Psoas muscle (tissue), 8 donors: ENCODE data around the gene S100A13. TPM values are rescaled to one million over a fixed set of nuclear protein-coding genes. Genes with fewer than 3 reads are reported as not detected.
"Not testable (repeated sequence)": the region's sequence is repeated elsewhere in the genome, so short reads cannot be mapped to it uniquely, and the experiment has no call there.

Experiments used
- ATAC-seq, 4 donors: fragments of 200-7000 bp; cut with Tn5 transposase; one replicate each; pipeline ENCODE4 v1.9.1; 2020; ENCODE audit warnings: moderate library complexity in 3 of 4, mild to moderate bottlenecking in 2 of 4
- DNase-seq, 2 donors: peaks; one replicate each; pipeline ENCODE4 v3.0.0-alpha.2; 2020
- H3K27ac ChIP-seq: fragments of 200-600 bp; one replicate; pipeline ENCODE4 v1.8.0; 2022
- H3K27me3 ChIP-seq, 3 donors: fragments of 200-600 bp in 1 of 3; one replicate each; pipeline versions ENCODE4 v1.6.1 to v1.8.0; 2013 to 2022; ENCODE audit warnings: low read length in 2 of 3, mild to moderate bottlenecking in 2 of 3, moderate library complexity in 1 of 3; ENCODE audit not compliant: insufficient read depth in 3 of 3
- H3K36me3 ChIP-seq, 2 donors: fragments of 200-600 bp in 1 of 2; one replicate each; pipeline versions ENCODE4 v1.6.1 to v1.8.0; 2013 to 2022; ENCODE audit warnings: low read depth in 1 of 2, mild to moderate bottlenecking in 1 of 2, moderate library complexity in 1 of 2; ENCODE audit not compliant: insufficient read depth in 1 of 2
- H3K4me1 ChIP-seq: fragments of 200-600 bp; one replicate; pipeline ENCODE4 v1.8.0; 2022
- H3K4me3 ChIP-seq: fragments of 200-600 bp; one replicate; pipeline ENCODE4 v1.8.0; 2022; ENCODE audit warnings: mild to moderate bottlenecking
- H3K9me3 ChIP-seq: fragments of 200-600 bp; one replicate; pipeline ENCODE4 v1.8.0; 2022
- CTCF ChIP-seq: fragments of 200-600 bp; IDR thresholded peaks from one replicate; pipeline ENCODE4 v1.8.0; 2022; ENCODE audit warnings: antibody characterized with exemption
- WGBS, 3 donors: extraction: QIAGEN DNeasy Blood & Tissue Kit; methylation state at CpG; one replicate each; pipeline versions ENCODE4 v1.1.6 to v1.1.7; 2013; 5-methylcytosine and 5-hydroxymethylcytosine counted together
- intact Hi-C, 2 donors: fragments of 100-400 bp; cut with DNase I; formaldehyde crosslinking; loops; one replicate each; pipeline versions ENCODE4 v1.11.0 to v1.14.2; 2022
- polyA plus RNA-seq, 3 donors: library from polyadenylated mRNA; stranded (reverse); fragments of 200-250 nt; gene quantifications; one replicate each; pipeline ENCODE4 v1.2.3, GENCODE V29; 2013
- total RNA-seq, 4 donors: library from RNA; stranded (reverse); fragmentation: NEBNext Ultra II Directional in 2 of 4; extraction: Animal tissue kit (Norgen Biotek cat#: 25700) in 2 of 4; gene quantifications; one replicate each; pipeline versions ENCODE4 v1.2.1 to v1.2.4, GENCODE V29; 2021 to 2023
- donor health status: healthy with polysubstance abuse.
- donor health status: DM: no; HTN: no; CAD: no; lungs with moderate emphysema.
- donor health status: Bipolar disorder and iron deficiency.
- donor health status: healthy.
- donor health status: DM: yes; HTN: yes; CAD: no.
- donor health status: DM: no; HTN: no; CAD: no.
- donor health status: DM: no; HTN: no; CAD: no.
- donor health status: DM: yes; HTN: yes; CAD: no.

S100A13 gene
- total and polyA plus RNA-seq, 7 donors = 72.4 to 199 (median 113) TPM

- WGBS, 3 donors = 62 to 69% (median 67%) methylated on average over 5 of the region's 5 CpGs
- no peaks in the 10 kb centered on the region for H3K4me1 ChIP-seq
- no peak for ATAC-seq
Observed at GRCh38 chr1:153587314-153587713, 40.0 kb downstream of the S100A13 start.

GRCh38 chr1:153586347-153586746 lies 41.0 kb downstream of the S100A13 start:
- ATAC-seq (no peak), DNase-seq (no peak)
- TF ChIP-seq CTCF = no peak
- Histone ChIP-seq H3K27ac (no peak overlapping the region), H3K4me3 (no peak overlapping the region), H3K36me3 (no peaks in the 10 kb centered on the region), H3K4me1 (no peaks in the 10 kb centered on the region), H3K9me3 (no peaks in the 10 kb centered on the region), H3K27me3 (no peaks in the 10 kb centered on the region)
- intact Hi-C loops = no loop called here
- WGBS, 3 donors = 44 to 48% (median 45%) methylated on average over 1 of the region's 1 CpG

More at GRCh38 chr1:153587314-153587713, 40.0 kb downstream of the S100A13 start:
- intact Hi-C loops = no loop called here
- H3K27me3 ChIP-seq = no peaks in the 10 kb centered on the region
- H3K9me3 ChIP-seq = no peaks in the 10 kb centered on the region
- no peaks in the 10 kb centered on the region for H3K36me3 ChIP-seq
- no peak for DNase-seq
- H3K4me3 ChIP-seq = no peak overlapping the region
- TF ChIP-seq CTCF = no peak
- no peak overlapping the region for H3K27ac ChIP-seq

- no peaks in the 10 kb centered on the region for H3K4me1 ChIP-seq
- no peaks in the 10 kb centered on the region for H3K27me3 ChIP-seq
- H3K4me3 ChIP-seq = no peak overlapping the region
- no peak overlapping the region for H3K27ac ChIP-seq
- no peaks in the 10 kb centered on the region for H3K9me3 ChIP-seq
- TF ChIP-seq CTCF = no peak
- WGBS, 3 donors = 88 to 100% (median 93%) methylated on average over 1 of the region's 1 CpG
- DNase-seq (no peak), ATAC-seq (no peak)
- intact Hi-C loops = no loop called here
- no peaks in the 10 kb centered on the region for H3K36me3 ChIP-seq
Observed at GRCh38 chr1:153585006-153585405, 42.3 kb downstream of the S100A13 start.

- Histone ChIP-seq H3K9me3 (no peaks in the 10 kb centered on the region), H3K27me3 (no peaks in the 10 kb centered on the region), H3K27ac (no peak overlapping the region), H3K4me1 (no peaks in the 10 kb centered on the region), H3K4me3 (no peak overlapping the region), H3K36me3 (no peaks in the 10 kb centered on the region)
- intact Hi-C loops = no loop called here
- 77 to 81% (median 80%) methylated on average over 2 of the region's 2 CpGs for WGBS, 3 donors
- DNase-seq (no peak), ATAC-seq (no peak)
- TF ChIP-seq CTCF = no peak
Observed at GRCh38 chr1:153583976-153584375, 43.3 kb downstream of the S100A13 start.

- DNase-seq, H3K36me3 ChIP-seq, H3K4me1 ChIP-seq, H3K4me3 ChIP-seq, H3K9me3 ChIP-seq, ATAC-seq, H3K27ac ChIP-seq, intact Hi-C loops, H3K27me3 ChIP-seq: not testable (repeated sequence)
- WGBS, 3 donors = 88 to 95% (median 92%) methylated on average over 2 to 3 of the region's 3 CpGs
Observed at GRCh38 chr1:153583514-153583913, 43.8 kb downstream of the S100A13 start.

GRCh38 chr1:153582836-153583235 lies 44.5 kb downstream of the S100A13 start:
- H3K4me3 ChIP-seq, ATAC-seq, H3K36me3 ChIP-seq, H3K9me3 ChIP-seq, DNase-seq, H3K27ac ChIP-seq, intact Hi-C loops, H3K4me1 ChIP-seq, H3K27me3 ChIP-seq: not testable (repeated sequence)
- 93 to 97% (median 94%) methylated on average over 24 to 34 of the region's 34 CpGs for WGBS, 3 donors
